ENCODE results near the gene ACAA2. TPM values are rescaled to one million over a fixed set of nuclear protein-coding genes. Genes with fewer than 3 reads are reported as not detected.
"Not testable (repeated sequence)": the region's sequence is repeated elsewhere in the genome, so short reads cannot be mapped to it uniquely, and the experiment has no call there.

Gene ACAA2
- total RNA-seq, 1 experiment from 2014 or later = 18.2 TPM

DNA sequence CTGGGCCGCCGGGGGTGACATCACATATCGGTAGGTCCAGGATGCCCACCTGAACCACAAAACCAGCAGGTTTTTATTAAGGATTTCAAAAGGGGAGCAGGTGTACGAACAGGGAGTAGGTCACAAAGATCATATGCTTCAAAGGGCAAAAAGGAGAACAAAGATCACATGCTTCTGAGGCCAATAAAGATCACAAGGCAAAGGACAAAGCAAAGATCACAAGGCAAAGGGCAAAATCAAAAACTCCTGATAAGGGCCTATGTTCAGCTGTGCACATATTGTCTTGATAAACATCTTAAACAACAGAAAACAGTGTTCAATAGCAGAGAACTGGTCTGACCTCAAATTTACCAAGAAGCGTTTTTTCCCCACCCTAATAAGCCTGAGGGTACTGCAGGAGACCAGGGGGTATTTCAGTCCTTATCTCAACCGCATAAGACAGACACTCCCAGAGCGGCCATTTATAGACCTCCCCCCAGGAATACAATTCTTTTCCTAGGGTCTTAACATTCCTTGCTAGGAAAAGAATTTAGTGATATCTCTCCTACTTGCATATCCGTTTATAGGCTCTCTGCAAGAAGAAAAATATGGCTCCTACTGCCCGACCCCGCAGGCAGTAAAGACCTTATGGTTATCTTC is 4.7 kb downstream of the ACAA2 start:
- H3K9me3 ChIP-seq (ENCODE audit: control insufficient read depth in 1 of 2, insufficient read depth in 1 of 2, low read depth in 1 of 2, low read length in 2 of 2); H3K4me3 ChIP-seq (replicated peaks in 1 of 2; ENCODE audit: low read depth in 1 of 2, low read length in 2 of 2); DNase-seq (ENCODE audit: low read depth, low spot score); POLR2A ChIA-PET; H3K36me3 ChIP-seq (ENCODE audit: control insufficient read depth in 1 of 2, insufficient read depth in 2 of 2, low read length in 2 of 2); H4K20me1 ChIP-seq (ENCODE audit: insufficient read depth); CTCF ChIA-PET; intact Hi-C loops (cut with micrococcal nuclease); ATAC-seq; RAD21 ChIA-PET (ENCODE audit: low non-redundant PET in 1 of 2, low total read pairs in 2 of 2, uncharacterized antibody in 2 of 2, unreplicated experiment in 2 of 2); H2AFZ ChIP-seq (ENCODE audit: low read depth, low read length, poor library complexity, severe bottlenecking); H3K9ac ChIP-seq (ENCODE audit: low read length); H3K27me3 ChIP-seq (ENCODE audit: insufficient read depth, low read length); H3K9me2 ChIP-seq (ENCODE audit: insufficient read depth); BruUV-seq (replicated peaks); H3K27ac ChIP-seq (ENCODE audit: low read depth, low read length); H3K4me2 ChIP-seq (ENCODE audit: low read length); H3K79me2 ChIP-seq (ENCODE audit: insufficient read depth, low read length): not testable (repeated sequence)
- H3K4me1 ChIP-seq (ENCODE audit: control insufficient read depth in 1 of 2, insufficient read depth in 2 of 2, low read length in 2 of 2) = peaks cover 5 to 15% of the 10 kb centered on the region in 2 experiments; a peak in 3 of 4 replicates
- peak; percentile 29; the same call in 1 of the 2 replicates for TF ChIP-seq CBX3 (IDR thresholded peaks at IDR 0.05; ENCODE audit: low read depth)

DNA sequence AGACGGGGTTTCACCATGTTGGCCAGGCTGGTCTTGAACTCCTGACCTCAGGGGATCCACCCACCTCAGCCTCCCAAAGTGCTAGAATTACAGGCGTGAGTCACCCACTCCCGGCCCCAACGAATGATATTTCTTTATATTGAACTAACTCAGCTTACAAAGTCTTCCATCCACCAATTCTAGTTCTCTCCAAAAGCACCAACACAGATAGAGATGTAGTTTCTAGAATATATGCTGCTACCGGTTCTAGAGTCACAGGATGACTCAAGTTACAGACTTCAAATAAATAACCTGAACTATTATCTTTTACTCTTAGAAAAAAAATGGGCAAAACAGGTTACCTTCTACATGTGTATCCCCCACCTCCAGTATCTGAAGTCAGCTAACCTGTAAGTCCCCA is 9.2 kb downstream of the ACAA2 start:
- ChIA-PET POLR2A (no interaction called here), RAD21 (ENCODE audit: low non-redundant PET in 1 of 2, low total read pairs in 2 of 2, uncharacterized antibody in 2 of 2, unreplicated experiment in 2 of 2) (no interaction called here), CTCF (no interaction called here)
- ATAC-seq = no peak
- Histone ChIP-seq H3K27me3 (ENCODE audit: insufficient read depth, low read length) (no peaks in the 10 kb centered on the region), H3K9ac (ENCODE audit: low read length) (no peak overlapping the region), H4K20me1 (ENCODE audit: insufficient read depth) (no peaks in the 10 kb centered on the region), H3K79me2 (ENCODE audit: insufficient read depth, low read length) (no peaks in the 10 kb centered on the region), H3K9me2 (ENCODE audit: insufficient read depth) (no peaks in the 10 kb centered on the region), H3K4me1 (ENCODE audit: control insufficient read depth in 1 of 2, insufficient read depth in 2 of 2, low read length in 2 of 2) (peaks cover 0 to 4% of the 10 kb centered on the region in 2 experiments; a peak in 1 of 4 replicates), H2AFZ (ENCODE audit: low read depth, low read length, poor library complexity, severe bottlenecking) (no peak overlapping the region), H3K9me3 (ENCODE audit: control insufficient read depth in 1 of 2, insufficient read depth in 1 of 2, low read depth in 1 of 2, low read length in 2 of 2) (no peaks in the 10 kb centered on the region), H3K27ac (ENCODE audit: low read depth, low read length) (no peak overlapping the region), H3K4me3 (replicated peaks in 1 of 2; ENCODE audit: low read depth in 1 of 2, low read length in 2 of 2) (no peak overlapping the region), H3K4me2 (ENCODE audit: low read length) (no peak overlapping the region), H3K36me3 (ENCODE audit: control insufficient read depth in 1 of 2, insufficient read depth in 2 of 2, low read length in 2 of 2) (no peaks in the 10 kb centered on the region)
- intact Hi-C loops (cut with micrococcal nuclease) = no loop called here
- no peak for TF ChIP-seq EZH2 (IDR thresholded peaks at IDR 0.05)
- TF ChIP-seq POLR2AphosphoS5 (IDR thresholded peaks at IDR 0.05; ENCODE audit: low read depth, low read length) = no peak
- TF ChIP-seq CEBPB (IDR thresholded peaks at IDR 0.05; ENCODE audit: low read depth) = no peak
- TF ChIP-seq SRF (IDR thresholded peaks at IDR 0.05; ENCODE audit: low read depth) = no peak
- no peak for TF ChIP-seq YY1 (IDR thresholded peaks at IDR 0.05; ENCODE audit: extremely low read depth, insufficient replicate concordance, low read depth, low read length)
- no peak for TF ChIP-seq TCF7L2 (IDR thresholded peaks at IDR 0.05; ENCODE audit: borderline replicate concordance, extremely low read depth, insufficient read depth, insufficient read length)
- TF ChIP-seq FOSL1 (IDR thresholded peaks at IDR 0.05; ENCODE audit: low read depth) = no peak
- TF ChIP-seq POLR2A (IDR thresholded peaks at IDR 0.05; ENCODE audit: borderline replicate concordance, extremely low read depth, insufficient read depth, insufficient read length) = no peak
- no peak for TF ChIP-seq SIN3A (IDR thresholded peaks at IDR 0.05; ENCODE audit: low read depth)
- no peak for TF ChIP-seq ZNF274 (IDR thresholded peaks at IDR 0.05; ENCODE audit: low read depth, low read length)
- no peak for TF ChIP-seq SP1 (IDR thresholded peaks at IDR 0.05; ENCODE audit: low read depth)
- no peak for TF ChIP-seq JUND (IDR thresholded peaks at IDR 0.05)
- TF ChIP-seq, protein P1, sequence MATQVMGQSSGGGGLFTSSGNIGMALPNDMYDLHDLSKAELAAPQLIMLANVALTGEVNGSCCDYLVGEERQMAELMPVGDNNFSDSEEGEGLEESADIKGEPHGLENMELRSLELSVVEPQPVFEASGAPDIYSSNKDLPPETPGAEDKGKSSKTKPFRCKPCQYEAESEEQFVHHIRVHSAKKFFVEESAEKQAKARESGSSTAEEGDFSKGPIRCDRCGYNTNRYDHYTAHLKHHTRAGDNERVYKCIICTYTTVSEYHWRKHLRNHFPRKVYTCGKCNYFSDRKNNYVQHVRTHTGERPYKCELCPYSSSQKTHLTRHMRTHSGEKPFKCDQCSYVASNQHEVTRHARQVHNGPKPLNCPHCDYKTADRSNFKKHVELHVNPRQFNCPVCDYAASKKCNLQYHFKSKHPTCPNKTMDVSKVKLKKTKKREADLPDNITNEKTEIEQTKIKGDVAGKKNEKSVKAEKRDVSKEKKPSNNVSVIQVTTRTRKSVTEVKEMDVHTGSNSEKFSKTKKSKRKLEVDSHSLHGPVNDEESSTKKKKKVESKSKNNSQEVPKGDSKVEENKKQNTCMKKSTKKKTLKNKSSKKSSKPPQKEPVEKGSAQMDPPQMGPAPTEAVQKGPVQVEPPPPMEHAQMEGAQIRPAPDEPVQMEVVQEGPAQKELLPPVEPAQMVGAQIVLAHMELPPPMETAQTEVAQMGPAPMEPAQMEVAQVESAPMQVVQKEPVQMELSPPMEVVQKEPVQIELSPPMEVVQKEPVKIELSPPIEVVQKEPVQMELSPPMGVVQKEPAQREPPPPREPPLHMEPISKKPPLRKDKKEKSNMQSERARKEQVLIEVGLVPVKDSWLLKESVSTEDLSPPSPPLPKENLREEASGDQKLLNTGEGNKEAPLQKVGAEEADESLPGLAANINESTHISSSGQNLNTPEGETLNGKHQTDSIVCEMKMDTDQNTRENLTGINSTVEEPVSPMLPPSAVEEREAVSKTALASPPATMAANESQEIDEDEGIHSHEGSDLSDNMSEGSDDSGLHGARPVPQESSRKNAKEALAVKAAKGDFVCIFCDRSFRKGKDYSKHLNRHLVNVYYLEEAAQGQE (IDR thresholded peaks at IDR 0.05; ENCODE audit: low read depth) = no peak
- no peak for DNase-seq (ENCODE audit: low read depth, low spot score)
- BruUV-seq (replicated peaks) = no TSS peak
